22Rv1 (cell line): ENCODE data around the gene AGMO.

Source experiments
- ZFX ChIP-seq: fragments of 450-650 bp; IDR thresholded peaks from 2 replicates; pipeline ENCODE4 v1.6.1; 2017; ENCODE audit warnings: antibody characterized with exemption, borderline replicate concordance
- TF ChIP-seq, protein P1 (sequence below): fragments of 450-650 bp; IDR thresholded peaks from 2 replicates; pipeline ENCODE4 v1.5.1; 2017; ENCODE audit warnings: mild to moderate bottlenecking

DNA sequence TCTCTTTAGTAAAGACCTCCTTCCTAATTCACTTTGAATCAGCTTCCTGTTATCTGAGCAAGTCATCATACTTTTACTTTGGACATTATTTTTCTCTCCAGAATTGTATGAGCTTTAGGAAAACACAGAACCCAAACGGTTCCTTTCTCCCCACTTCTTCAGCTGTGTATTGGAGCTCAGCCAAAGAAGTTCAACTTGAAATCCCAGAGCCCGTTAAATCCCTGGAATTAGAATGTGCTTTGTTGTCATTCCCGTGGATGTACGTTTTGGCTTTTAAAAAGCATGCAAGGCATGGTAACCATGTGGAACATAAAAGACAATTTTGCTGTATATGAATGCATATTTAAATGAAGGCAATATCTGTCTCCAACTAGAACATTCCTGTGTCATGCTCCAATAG, 46.6 kb downstream of the AGMO start:
- TF ChIP-seq, protein P1, sequence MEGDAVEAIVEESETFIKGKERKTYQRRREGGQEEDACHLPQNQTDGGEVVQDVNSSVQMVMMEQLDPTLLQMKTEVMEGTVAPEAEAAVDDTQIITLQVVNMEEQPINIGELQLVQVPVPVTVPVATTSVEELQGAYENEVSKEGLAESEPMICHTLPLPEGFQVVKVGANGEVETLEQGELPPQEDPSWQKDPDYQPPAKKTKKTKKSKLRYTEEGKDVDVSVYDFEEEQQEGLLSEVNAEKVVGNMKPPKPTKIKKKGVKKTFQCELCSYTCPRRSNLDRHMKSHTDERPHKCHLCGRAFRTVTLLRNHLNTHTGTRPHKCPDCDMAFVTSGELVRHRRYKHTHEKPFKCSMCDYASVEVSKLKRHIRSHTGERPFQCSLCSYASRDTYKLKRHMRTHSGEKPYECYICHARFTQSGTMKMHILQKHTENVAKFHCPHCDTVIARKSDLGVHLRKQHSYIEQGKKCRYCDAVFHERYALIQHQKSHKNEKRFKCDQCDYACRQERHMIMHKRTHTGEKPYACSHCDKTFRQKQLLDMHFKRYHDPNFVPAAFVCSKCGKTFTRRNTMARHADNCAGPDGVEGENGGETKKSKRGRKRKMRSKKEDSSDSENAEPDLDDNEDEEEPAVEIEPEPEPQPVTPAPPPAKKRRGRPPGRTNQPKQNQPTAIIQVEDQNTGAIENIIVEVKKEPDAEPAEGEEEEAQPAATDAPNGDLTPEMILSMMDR, result no peak
- no peak for TF ChIP-seq ZFX
